K562 (cell line): ENCODE data around the gene SCLT1. TPM values are rescaled to one million over a fixed set of nuclear protein-coding genes. Genes with fewer than 3 reads are reported as not detected.

Experiments
- ARID1B ChIP-seq: fragments of 450-650 bp; IDR thresholded peaks from 2 replicates; pipeline ENCODE4 v1.6.1; 2016; ENCODE audit warnings: antibody characterized with exemption, mild to moderate bottlenecking, inconsistent platforms
- ARID4B ChIP-seq: sonication (generic); formaldehyde crosslinking; IDR thresholded peaks from 2 replicates; pipeline ENCODE4 v1.8.0; 2022; ENCODE audit warnings: mild to moderate bottlenecking, missing genetic modification reagents
- CREB1 ChIP-seq, 2 experiments: sonication (generic) in 1 of 2; formaldehyde crosslinking in 1 of 2; IDR thresholded peaks; 2 replicates each; pipeline versions ENCODE4 v1.6.1 to v1.8.0; 2012 to 2022; ENCODE audit warnings: inconsistent platforms in 1 of 2, mild to moderate bottlenecking in 1 of 2, missing genetic modification reagents in 1 of 2, moderate library complexity in 1 of 2
- CXXC5 ChIP-seq: fragments of 250-450 bp; sonication (Bioruptor Pico); IDR thresholded peaks from 2 replicates; pipeline ENCODE4 v1.8.0; 2022; ENCODE audit warnings: inconsistent platforms, mild to moderate bottlenecking, moderate library complexity
- DACH1 ChIP-seq: fragments of 450-650 bp; IDR thresholded peaks from 2 replicates; pipeline ENCODE4 v1.6.1; 2018; ENCODE audit not compliant: partially characterized antibody
- EZH2 ChIP-seq: IDR thresholded peaks from 2 replicates; pipeline ENCODE4 v1.6.1; 2012; ENCODE audit warnings: low read depth, mild to moderate bottlenecking, inconsistent platforms, low read length, borderline replicate concordance
- GATAD2B ChIP-seq: fragments of 450-650 bp; IDR thresholded peaks from 2 replicates; pipeline ENCODE4 v1.6.1; 2017; ENCODE audit warnings: mild to moderate bottlenecking, borderline replicate concordance
- GTF2F1 ChIP-seq: IDR thresholded peaks from 2 replicates; pipeline ENCODE4 v1.6.1; 2011; ENCODE audit warnings: low read depth, low read length, improper control_type of control experiment
- NCOR1 ChIP-seq: fragments of 450-650 bp; IDR thresholded peaks from 2 replicates; pipeline ENCODE4 v1.6.1; 2016; ENCODE audit warnings: mild to moderate bottlenecking, moderate library complexity
- NKRF ChIP-seq: fragments of 450-650 bp; IDR thresholded peaks from 2 replicates; pipeline ENCODE4 v1.6.1; 2016; ENCODE audit warnings: borderline replicate concordance
- NONO ChIP-seq, 2 experiments: fragments of 200-400 bp in 1 of 2; fragments of 450-650 bp in 1 of 2; formaldehyde crosslinking in 1 of 2; IDR thresholded peaks; 2 replicates each; pipeline ENCODE4 v1.6.1; 2017; ENCODE audit warnings: low read depth in 2 of 2, mild to moderate bottlenecking in 2 of 2, moderate library complexity in 2 of 2, low read length in 1 of 2
- PHF21A ChIP-seq: fragments of 450-650 bp; IDR thresholded peaks from 2 replicates; pipeline ENCODE4 v1.6.1; 2017; ENCODE audit warnings: low read depth, borderline replicate concordance
- SIN3A ChIP-seq, 2 experiments: fragments of 150-350 bp in 1 of 2; IDR thresholded peaks; 2 replicates each; pipeline ENCODE4 v1.6.1; 2011 to 2016; ENCODE audit warnings: borderline replicate concordance in 2 of 2, low read depth in 2 of 2, low read length in 2 of 2, mild to moderate bottlenecking in 2 of 2, moderate library complexity in 2 of 2; ENCODE audit not compliant: control insufficient read depth in 1 of 2
- SNAPC5 ChIP-seq: fragments of 250-450 bp; sonication (Bioruptor Pico); IDR thresholded peaks from 2 replicates; pipeline ENCODE4 v1.8.0; 2021; ENCODE audit warnings: moderate library complexity, mild to moderate bottlenecking, inconsistent platforms
- TOE1 ChIP-seq, 2 experiments: fragments of 450-650 bp in 1 of 2; sonication (generic) in 1 of 2; formaldehyde crosslinking in 1 of 2; IDR thresholded peaks; 2 replicates each; pipeline versions ENCODE4 v1.7.1 to v1.8.0; 2016 to 2022; ENCODE audit warnings: borderline replicate concordance in 2 of 2, mild to moderate bottlenecking in 2 of 2, antibody characterized with exemption in 1 of 2, inconsistent platforms in 1 of 2, low read depth in 1 of 2, missing genetic modification reagents in 1 of 2, moderate library complexity in 1 of 2
- ZBTB2 ChIP-seq: fragments of 450-650 bp; IDR thresholded peaks from 2 replicates; pipeline ENCODE4 v1.6.1; 2016; ENCODE audit warnings: antibody characterized with exemption
- ZKSCAN8 ChIP-seq: fragments of 200-800 bp; sonication (Bioruptor generic); IDR thresholded peaks from 2 replicates; pipeline ENCODE4 v1.6.1; 2016; ENCODE audit warnings: missing genetic modification characterization, missing compliant biosample characterization
- ZNF445 ChIP-seq: fragments of 250-450 bp; sonication (Bioruptor Pico); IDR thresholded peaks from 2 replicates; pipeline ENCODE4 v1.4.0; 2020; ENCODE audit warnings: low read depth, mild to moderate bottlenecking, moderate library complexity
- polyA plus RNA-seq, 8 experiments: library from polyadenylated mRNA; depleted of rRNA in 4 of 8; stranded (reverse) in 5 of 8; unstranded in 3 of 8; fragments of >200 nt; fragmentation: Nextera tagmentation in 2 of 8; fragmentation: Illumina TruSeq in 1 of 8; extraction: Ambion mirVana in 2 of 8; extraction: Trizol in 1 of 8; gene quantifications; 2 replicates each; pipeline versions ENCODE4 v1.2.1 to v1.2.3, GENCODE V29; 2011 to 2014; ENCODE audit warnings: inconsistent platforms in 1 of 8, missing spikeins in 1 of 8
- total RNA-seq, 7 experiments: library from RNA; depleted of rRNA in 6 of 7; stranded (reverse); fragments of >200 nt in 6 of 7; fragmentation: Illumina TruSeq in 2 of 7; extraction: Trizol in 2 of 7; gene quantifications; 2 replicates each; pipeline versions ENCODE4 v1.2.1 to v1.2.3, GENCODE V29; 2011 to 2021; ENCODE audit warnings: low replicate concordance in 1 of 7

SCLT1 gene
- total and polyA plus RNA-seq, 9 of the 15 experiments (the other 6 are each of a cell fraction or from before 2014, with no cell fraction given), result 8.0 to 31.9 (median 24.2) TPM

GRCh38 chr4:129093191-129093920, at the start of gene SCLT1 (continued):
- TF ChIP-seq ZBTB2 (peak; percentile 98), CREB1 (IDR thresholded peaks at IDR 0.05) (peak; percentile 97), CREB1 (CRISPR knock-in tag; IDR thresholded peaks at IDR 0.05) (peak; percentile 96), GATAD2B (peak; percentile 20; the same call in 1 of the 2 replicates), NONO (IDR thresholded peaks at IDR 0.05; ENCODE audit: low read depth in 2 of 2, low read length in 1 of 2) (0 out of 4 replicates have a peak, but pooled peaks of 1 of the 2 experiments have one; percentile 55), SNAPC5 (CRISPR knock-in tag) (no peak), ARID1B (peak; percentile 32; the same call in 1 of the 2 replicates), EZH2 (no peak), ZNF445 (no peak), TOE1 (IDR thresholded peaks at IDR 0.05; ENCODE audit: borderline replicate concordance) (peak; percentile 82; the same call in 1 of the 2 replicates), TOE1 (CRISPR knock-in tag; IDR thresholded peaks at IDR 0.05; ENCODE audit: borderline replicate concordance, low read depth) (peak; percentile 24; the same call in 1 of the 2 replicates), SIN3A (IDR thresholded peaks at IDR 0.05; ENCODE audit: borderline replicate concordance in 2 of 2, control insufficient read depth in 1 of 2, low read depth in 2 of 2, low read length in 2 of 2) (peak in 1 of 2 experiments; percentile 52; a peak in 2 of 4 replicates), NKRF (peak; percentile 73), CXXC5 (CRISPR knock-in tag) (peak; percentile 93), NCOR1 (peak; percentile 44; the same call in 1 of the 2 replicates), PHF21A (no peak), DACH1 (no peak), ARID4B (peak; percentile 72; the same call in 1 of the 2 replicates), GTF2F1 (0 out of 2 replicates have a peak, but pooled peaks have one; percentile 22), ZKSCAN8 (no peak)
